Renal cortical epithelial cell (primary cell): ENCODE data around the gene TUFM. TPM values are rescaled to one million over a fixed set of nuclear protein-coding genes. Genes with fewer than 3 reads are reported as not detected.
"Not testable (repeated sequence)": the region's sequence is repeated elsewhere in the genome, so short reads cannot be mapped to it uniquely, and the experiment has no call there.

Source experiments
- DNase-seq: peaks from one replicate; pipeline ENCODE4 v3.0.0-alpha.2; 2011; ENCODE audit warnings: low read depth
- total RNA-seq: library from RNA; depleted of rRNA; stranded (reverse); fragments of >200 nt; gene quantifications from 2 replicates; pipeline ENCODE4 v1.2.3, GENCODE V29; 2014

The TUFM gene
- total RNA-seq, 1 donor from 2014 or later, result 129 TPM

- no peak for DNase-seq
Observed at GRCh38 chr16:28839004-28839639, 7.0 kb downstream of the TUFM start.

GRCh38 chr16:28838558-28838918, 7.6 kb downstream of the TUFM start:
- DNase-seq, result no peak

GRCh38 chr16:28837672-28838557, 8.2 kb downstream of the TUFM start:
- no peak for DNase-seq

- DNase-seq, result no peak
Observed at GRCh38 chr16:28836761-28837064, 9.4 kb downstream of the TUFM start.

DNA sequence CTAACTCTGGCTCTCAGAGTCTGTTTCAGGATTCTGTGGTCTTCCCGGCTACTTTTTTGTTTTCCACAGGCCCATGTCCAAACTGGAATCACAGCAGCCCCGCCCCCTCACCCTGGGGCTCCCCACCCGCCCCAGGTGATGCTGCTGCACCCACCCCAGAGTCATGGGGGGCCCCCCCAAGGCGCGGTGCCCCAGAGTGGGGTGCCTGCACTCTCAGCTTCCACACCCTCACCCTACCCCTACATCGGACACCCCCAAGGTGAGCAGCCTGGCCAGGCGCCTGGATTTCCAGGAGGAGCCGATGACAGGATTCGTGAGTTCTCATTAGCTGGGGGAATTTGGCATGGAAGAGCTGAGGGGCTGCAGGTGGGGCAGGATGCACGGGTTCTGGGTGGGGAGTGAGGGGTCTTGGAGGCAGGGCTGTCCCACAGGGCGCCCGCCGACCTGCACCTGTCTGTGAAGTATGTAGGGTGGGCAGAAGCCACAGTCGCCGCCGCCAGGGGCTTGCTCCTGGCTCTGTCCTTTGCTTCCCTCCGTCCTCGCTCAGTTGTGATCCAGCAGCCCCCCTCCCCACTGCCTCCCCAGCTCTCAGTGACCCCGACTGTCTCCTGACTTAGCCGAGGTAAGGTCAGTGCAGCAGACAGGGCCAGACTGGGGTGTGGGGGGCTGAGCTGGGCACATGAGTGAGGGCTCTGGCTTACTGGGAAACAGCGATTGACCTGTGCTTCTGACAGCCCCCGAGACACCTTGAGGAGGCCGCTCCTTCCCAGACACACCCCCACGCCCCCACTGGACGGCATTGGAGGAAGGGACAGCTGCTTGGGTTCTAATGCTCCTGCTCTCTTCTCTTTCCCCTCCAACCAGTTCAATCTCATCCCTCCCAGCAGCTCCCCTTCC, 10.0 kb downstream of the TUFM start:
- DNase-seq, result no peak

DNA sequence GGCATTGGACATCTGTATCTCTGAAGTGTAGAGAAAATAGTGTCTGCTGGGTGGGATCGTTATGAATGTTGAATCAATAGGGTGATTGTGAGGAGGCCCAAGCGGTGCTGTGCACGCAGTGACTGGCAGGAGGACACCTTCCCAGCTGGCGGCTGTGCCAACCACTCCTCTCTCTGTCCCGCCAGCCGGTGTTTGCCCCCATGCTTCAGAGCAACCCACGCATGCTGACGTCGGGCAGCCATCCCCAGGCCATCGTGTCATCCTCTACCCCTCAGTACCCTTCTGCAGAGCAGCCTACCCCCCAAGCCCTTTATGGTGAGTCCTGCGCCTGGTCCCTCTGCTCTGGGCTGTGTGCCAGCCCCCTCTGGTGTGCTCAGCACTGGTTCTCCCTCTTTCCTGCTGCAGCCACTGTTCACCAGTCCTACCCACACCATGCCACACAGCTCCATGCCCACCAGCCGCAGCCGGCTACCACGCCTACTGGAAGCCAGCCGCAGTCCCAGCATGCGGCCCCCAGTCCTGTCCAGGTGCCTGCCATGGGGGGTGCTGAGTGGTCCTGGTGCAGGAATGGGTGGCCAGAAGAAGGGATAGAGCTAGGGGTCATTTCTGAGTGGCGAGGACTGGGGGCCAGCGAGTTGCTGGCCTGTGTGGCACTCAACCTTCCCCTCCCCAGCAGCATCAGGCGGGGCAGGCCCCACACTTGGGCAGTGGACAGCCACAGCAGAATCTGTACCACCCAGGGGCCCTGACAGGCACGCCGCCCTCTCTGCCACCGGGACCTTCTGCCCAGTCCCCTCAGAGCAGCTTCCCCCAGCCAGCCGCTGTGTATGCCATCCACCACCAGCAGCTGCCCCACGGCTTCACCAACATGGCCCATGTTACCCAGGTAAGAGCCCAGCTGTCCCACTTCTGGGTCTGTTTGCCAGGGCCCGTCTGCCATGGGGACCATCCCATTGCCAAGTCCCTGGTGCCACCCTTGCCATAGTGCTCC, 11.0 kb downstream of the TUFM start:
- DNase-seq, result no peak

DNA sequence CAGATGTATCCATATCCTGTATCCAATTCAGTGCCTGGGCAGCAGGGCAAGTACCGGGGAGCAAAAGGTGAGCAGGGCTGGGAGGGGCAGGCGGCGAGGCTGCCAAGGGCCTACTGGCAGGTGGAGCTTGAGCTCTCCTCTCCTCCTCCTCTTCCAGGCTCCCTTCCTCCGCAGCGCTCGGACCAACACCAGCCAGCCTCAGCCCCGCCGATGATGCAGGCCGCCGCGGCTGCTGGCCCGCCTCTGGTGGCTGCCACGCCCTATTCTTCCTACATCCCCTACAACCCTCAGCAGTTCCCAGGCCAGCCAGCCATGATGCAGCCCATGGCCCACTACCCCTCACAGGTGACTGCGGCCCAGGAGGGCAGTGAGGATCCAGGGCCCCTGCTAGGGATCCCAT, 11.8 kb downstream of the TUFM start:
- no peak for DNase-seq

GRCh38 chr16:28830531-28830930, 15.6 kb downstream of the TUFM start:
- no peak for DNase-seq

- DNase-seq, result no peak
Observed at GRCh38 chr16:28829747-28830146, 16.4 kb downstream of the TUFM start.

GRCh38 chr16:28826141-28826540, 20.0 kb downstream of the TUFM start:
- DNase-seq, result no peak

DNA sequence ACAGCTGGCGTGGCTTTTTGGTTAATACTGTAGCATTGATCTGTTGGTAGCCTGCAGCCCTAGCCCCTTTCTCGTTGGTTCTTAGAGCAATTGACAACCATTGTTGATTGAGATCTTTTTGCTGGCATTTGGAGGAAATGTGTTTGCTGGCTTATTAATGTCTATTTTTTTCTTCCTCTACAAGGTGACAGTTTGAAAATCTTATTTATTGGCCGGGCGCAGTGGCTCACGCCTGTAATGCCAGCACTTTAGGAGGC, 21.5 kb downstream of the TUFM start:
- DNase-seq, result no peak

GRCh38 chr16:28823873-28824716, 22.1 kb downstream of the TUFM start:
- DNase-seq, result peak; percentile 86

DNA sequence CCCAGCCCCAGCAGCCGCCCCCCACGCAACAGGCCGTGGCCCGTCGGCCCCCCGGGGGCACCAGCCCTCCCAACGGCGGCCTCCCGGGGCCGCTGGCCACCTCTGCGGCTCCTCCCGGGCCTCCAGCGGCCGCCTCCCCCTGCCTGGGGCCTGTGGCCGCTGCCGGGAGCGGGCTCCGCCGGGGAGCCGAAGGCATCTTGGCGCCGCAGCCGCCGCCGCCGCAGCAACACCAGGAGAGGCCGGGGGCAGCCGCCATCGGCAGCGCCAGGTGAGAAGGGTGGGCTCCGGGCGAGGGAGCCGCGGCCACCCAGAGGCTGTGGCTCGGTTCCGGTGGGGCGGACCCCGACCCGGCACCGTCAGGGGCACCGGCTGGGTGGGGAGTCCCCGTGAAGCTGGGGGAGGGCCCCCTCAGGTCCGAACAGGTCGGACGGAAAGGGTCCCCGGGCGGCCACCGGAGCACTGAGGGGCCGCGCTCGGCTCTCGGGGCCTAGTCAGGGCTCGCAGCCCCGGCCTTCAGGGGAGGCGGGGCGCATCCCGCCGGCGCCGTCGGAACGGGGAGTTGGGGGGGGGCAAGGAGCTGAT, 22.8 kb downstream of the TUFM start:
- no peak for DNase-seq

DNA sequence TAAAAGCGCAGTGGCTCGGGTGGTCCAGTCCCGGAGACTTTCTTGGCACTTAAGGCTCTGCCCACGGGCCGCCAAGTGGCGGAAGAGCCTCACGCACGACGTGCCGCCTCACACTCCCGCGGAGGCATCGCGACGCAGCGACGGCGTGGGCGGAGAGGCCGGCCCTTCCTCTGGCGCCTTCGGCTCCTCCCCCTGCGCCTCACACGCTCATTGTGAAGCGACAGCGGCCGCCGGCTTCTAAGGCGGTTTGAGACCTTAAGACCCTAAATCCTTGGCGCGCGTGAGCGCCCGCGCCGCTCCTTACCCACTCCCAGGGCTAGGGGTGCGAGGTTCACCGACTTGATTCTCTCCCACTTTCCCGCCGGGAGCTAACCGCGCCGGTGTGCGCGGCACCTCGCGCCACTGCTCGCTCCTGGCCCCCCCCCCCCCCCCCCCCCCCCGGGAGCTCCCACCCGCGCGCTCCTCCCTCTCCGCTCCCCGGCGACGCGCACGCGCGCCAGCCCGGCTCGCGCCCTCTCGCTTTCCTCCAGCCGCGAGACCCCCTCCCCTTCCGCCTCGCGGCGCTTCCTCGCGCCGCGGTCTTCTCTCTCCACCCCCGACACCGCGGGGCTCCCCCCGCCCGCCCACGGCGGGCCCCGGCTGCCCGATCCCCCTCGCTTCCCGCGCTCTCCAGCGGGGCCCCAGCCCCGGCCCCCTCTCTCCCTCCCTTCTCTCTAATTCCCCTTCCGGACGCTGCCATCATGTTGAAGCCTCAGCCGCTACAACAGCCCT, 23.4 kb downstream of the TUFM start, which contains the start of gene ATXN2L:
ATXN2L (plus strand) TSS at position 480 of the 771 bp plus-strand sequence; CDS start at position 741, 261 bp downstream.
- DNase-seq, result peak; percentile 81

DNA sequence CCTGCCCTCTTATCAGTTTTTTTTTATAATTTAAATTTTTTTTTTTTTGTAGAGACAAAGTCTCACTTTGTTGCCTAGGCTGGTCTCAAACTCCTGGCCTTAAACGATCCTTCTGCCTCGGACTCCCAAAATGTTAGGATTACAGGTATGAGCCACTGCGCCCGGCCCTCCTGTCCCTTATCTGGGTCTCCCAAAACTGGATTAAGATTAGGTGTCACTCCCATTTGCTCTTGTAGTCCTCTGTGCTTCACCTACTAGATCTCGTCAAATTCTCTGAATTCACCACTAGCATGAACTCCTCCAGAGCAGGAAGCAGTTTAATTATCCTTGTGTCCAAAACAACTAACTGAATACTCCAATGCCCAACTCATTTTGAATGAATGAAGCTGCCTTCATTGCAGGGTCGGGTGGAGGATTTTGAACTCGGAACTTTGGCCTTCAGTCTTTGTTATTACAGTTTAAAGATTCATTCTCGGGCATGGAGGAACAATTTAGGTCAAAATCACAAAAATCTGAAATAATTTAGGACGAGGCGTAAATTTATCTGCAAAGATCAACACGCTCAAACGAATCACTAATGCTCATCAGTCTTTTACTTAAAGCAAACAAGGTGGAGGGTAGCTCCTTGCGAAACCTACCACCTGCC, 24.2 kb downstream of the TUFM start:
- DNase-seq, result peak; percentile 30

- not testable (repeated sequence) for DNase-seq
Observed at GRCh38 chr16:28820546-28820945, 25.6 kb downstream of the TUFM start.

DNA sequence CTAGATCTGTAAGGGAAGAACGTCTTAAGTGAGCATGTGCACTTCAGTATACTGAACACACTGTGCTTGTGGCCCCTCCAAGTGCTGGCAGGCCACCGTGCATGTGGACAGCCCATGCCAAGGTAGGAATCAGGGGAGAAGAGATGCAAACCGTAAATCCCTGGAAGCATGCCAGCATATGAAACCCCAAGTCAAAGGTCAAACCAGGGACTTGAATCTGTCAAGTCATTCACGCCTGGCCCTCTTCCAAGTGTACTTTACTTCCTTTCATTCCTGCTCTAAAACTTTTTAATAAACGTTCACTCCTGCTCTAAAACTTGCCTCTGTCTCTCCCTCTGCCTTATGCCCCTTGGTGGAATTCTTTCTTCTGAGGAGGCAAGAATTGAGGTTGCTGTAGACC, 26.1 kb downstream of the TUFM start:
- no peak for DNase-seq

DNA sequence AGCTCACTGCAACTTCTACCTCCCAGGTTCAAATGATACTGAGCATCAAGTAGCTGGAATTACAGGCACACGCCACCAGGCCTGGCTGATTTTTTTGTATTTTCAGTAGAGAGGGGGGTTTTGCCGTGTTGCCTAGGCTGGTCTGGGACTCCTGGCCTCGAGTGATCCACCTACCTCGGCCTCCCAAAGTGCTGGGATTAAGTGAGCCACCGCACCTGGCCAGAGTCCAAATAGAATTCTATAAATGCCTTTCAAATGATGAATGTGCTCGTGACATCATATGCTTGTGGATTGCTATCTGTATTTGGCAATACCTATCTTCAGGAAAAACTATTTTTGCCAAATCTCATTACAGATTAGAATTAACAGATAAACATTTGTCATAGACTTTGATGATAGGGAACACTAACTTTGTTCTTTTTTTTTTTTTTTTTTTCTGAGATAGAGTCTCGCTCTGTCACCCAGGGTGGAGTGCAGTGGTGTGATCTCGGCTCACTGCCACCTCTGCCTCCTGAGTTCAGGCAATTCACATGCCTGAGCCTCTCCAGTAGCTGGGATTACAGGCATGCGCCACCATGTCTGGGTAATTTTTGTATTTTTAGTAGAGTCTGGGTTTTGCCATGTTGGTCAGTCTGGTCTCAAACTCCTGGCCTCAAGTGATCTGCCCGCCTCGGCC, 38.6 kb downstream of the TUFM start:
- DNase-seq, result not testable (repeated sequence)
